ENCODE results near the gene KIF26B.
A peak's percentile ranks its signal among the peaks of the same experiment; 100 is the strongest.

Gene KIF26B

GRCh38 chr1:245673881-245674414 lies 519.2 kb downstream of the KIF26B start:
- Histone ChIP-seq H3K27me3 (ENCODE audit: control insufficient read depth, insufficient read depth, low read length) (no peaks in the 10 kb centered on the region), H3K9me3 (ENCODE audit: control insufficient read depth, insufficient read depth, low read depth, low read length) (no peaks in the 10 kb centered on the region), H3K27ac (ENCODE audit: low read depth, low read length) (peak overlapping the region; percentile 24; the same call in 1 of the 2 replicates), H3K4me1 (ENCODE audit: control insufficient read depth, insufficient read depth, low read length) (no peaks in the 10 kb centered on the region; the same call in 1 of the 2 replicates), H3K36me3 (ENCODE audit: control insufficient read depth, insufficient read depth, low read length) (no peaks in the 10 kb centered on the region), H3K4me3 (ENCODE audit: low read depth, low read length) (no peak overlapping the region), H3K9ac (ENCODE audit: low read length) (no peak overlapping the region)

GRCh38 chr1:245677461-245678240 lies 522.9 kb downstream of the KIF26B start:
- no peaks in the 10 kb centered on the region for H3K9me3 ChIP-seq (ENCODE audit: control insufficient read depth, insufficient read depth, low read depth, low read length)
- peaks cover 1% of the 10 kb centered on the region; the same call in 1 of the 2 replicates for H3K4me1 ChIP-seq (ENCODE audit: control insufficient read depth, insufficient read depth, low read length)
- no peak overlapping the region for H3K27ac ChIP-seq (ENCODE audit: low read depth, low read length)
- H3K27me3 ChIP-seq (ENCODE audit: control insufficient read depth, insufficient read depth, low read length), result no peaks in the 10 kb centered on the region
- H3K36me3 ChIP-seq (ENCODE audit: control insufficient read depth, insufficient read depth, low read length), result no peaks in the 10 kb centered on the region
- H3K9ac ChIP-seq (ENCODE audit: low read length), result no peak overlapping the region
- H3K4me3 ChIP-seq (ENCODE audit: low read depth, low read length), result no peak overlapping the region

DNA sequence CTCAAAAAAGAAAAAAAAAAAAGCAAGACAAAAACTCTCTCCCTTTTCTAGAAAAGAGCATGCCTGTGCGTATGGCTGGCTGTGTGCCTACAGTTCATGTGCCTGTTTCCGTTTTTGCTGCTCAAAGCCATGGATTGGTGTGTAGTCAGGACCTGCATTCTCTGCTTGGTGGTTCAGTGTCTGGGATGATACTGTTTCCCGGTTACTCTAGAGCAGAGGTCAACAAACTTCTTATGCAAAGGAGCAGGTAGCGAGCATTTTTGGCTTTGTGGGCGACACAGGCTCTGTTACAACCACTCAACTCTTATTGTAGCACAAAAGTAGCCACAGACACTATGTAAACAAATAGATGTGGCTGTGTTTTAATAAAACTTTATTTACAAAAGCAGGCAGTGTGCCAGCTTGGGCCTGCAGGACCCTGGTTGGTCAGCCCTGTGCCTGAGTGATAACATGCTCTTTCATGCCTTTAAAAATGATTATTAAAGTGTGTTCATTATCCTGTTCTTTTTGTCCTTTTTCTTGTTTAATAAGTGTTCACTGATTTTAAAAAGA lies 524.2 kb downstream of the KIF26B start:
- H3K27ac ChIP-seq (ENCODE audit: low read depth, low read length), result no peak overlapping the region
- peaks cover 8% of the 10 kb centered on the region; the same call in 1 of the 2 replicates for H3K4me1 ChIP-seq (ENCODE audit: control insufficient read depth, insufficient read depth, low read length)
- H3K4me3 ChIP-seq (ENCODE audit: low read depth, low read length), result no peak overlapping the region
- H3K27me3 ChIP-seq (ENCODE audit: control insufficient read depth, insufficient read depth, low read length), result no peaks in the 10 kb centered on the region
- H3K9ac ChIP-seq (ENCODE audit: low read length), result no peak overlapping the region
- no peaks in the 10 kb centered on the region for H3K9me3 ChIP-seq (ENCODE audit: control insufficient read depth, insufficient read depth, low read depth, low read length)
- H3K36me3 ChIP-seq (ENCODE audit: control insufficient read depth, insufficient read depth, low read length), result no peaks in the 10 kb centered on the region

DNA sequence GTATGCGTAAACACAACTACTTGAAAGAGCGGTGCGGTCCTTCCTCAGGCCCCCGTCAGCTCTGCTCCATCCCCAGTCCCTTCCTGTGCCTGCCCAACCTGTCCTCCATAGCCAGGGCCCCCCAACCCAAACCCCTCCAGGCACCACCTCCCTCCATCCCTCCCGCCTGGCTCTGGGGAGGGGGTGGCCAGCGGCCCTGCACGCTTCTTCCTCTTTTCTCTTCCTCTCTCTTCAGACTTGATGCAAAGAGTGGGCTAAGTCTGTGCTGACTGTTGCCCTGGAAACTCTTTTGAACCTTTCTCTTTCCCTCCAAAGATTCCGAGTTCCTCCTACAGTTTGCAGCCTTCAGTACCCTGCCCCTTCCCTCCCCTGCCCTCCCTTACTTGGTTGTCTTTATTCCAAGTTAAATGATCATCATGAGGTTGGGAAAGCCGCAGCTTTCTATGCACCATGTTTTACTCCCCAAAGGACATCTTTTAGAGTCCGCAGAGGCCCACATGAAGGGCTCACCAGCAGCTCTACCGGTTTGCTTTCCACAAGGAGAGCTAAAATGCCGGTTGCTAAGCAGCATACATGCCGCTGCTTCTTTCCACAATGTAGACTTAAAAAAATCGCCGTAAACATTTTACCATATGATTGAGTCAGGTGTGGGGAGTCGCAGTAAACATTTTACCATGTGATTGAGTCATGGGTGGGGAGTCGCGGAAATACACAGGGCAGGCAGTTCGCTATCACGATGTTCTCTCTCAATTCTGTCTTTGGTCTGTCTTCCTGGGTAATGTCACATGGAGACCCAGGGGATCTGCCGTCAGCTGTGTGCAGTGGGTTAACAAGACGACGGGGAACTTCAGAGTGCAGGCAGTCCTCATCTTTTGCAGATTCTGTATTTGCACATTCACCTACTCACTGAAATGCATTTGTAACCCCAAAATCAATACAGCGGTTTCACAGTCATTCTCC lies 525.3 kb downstream of the KIF26B start:
- Histone ChIP-seq H3K36me3 (ENCODE audit: control insufficient read depth, insufficient read depth, low read length) (no peaks in the 10 kb centered on the region), H3K4me1 (ENCODE audit: control insufficient read depth, insufficient read depth, low read length) (peaks cover 8% of the 10 kb centered on the region; the same call in 1 of the 2 replicates), H3K27ac (ENCODE audit: low read depth, low read length) (no peak overlapping the region), H3K9ac (ENCODE audit: low read length) (no peak overlapping the region), H3K9me3 (ENCODE audit: control insufficient read depth, insufficient read depth, low read depth, low read length) (no peaks in the 10 kb centered on the region), H3K4me3 (ENCODE audit: low read depth, low read length) (no peak overlapping the region), H3K27me3 (ENCODE audit: control insufficient read depth, insufficient read depth, low read length) (no peaks in the 10 kb centered on the region)

DNA sequence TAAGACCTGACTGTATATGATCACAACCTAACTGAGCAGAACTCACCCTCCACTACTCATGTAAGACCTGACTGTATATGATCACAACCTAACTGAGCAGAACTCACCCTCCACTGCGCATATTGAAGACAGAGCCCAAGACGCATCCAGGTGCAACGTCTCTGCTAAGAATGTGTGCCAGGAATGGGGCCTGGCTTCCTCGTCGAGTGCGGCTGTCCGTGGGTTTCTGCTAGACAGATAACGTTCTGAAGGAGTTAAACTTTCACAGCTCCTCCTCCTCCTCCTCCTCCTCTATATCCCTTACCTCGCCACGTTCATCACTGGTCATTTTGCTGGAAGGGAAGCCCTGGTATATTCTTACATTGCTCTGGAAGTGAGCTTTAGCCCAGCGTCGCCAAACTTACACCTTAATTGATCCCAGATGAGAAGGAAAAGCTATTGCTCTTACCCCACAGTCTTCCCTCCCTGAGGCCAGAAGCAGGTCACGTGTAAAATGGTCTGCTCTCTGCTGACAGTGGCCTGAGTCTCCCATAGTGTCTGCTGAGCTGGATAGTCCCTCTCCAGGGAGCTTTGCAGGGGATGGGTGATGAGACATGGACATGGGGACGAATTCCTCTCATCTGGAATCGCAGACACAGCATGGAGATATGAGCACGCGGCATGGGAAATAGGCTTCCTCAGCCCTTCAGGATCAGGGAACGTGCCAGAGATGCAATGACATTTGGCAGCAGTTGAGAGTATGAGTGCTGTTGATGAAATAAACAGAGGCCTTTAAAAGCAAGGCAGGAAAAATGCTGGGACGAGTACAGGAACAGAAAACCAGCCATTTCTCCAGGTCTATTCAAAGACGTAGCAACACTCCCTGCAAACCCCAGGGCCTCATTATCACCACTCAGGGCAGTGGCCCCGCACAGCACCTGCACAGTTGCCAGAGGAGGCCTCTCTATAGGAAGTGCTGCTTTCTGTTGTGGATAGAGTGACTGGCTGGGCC lies 528.1 kb downstream of the KIF26B start:
- H3K9ac ChIP-seq (ENCODE audit: low read length), result no peak overlapping the region
- H3K4me1 ChIP-seq (ENCODE audit: control insufficient read depth, insufficient read depth, low read length), result peaks cover 8% of the 10 kb centered on the region; the same call in 1 of the 2 replicates
- H3K27ac ChIP-seq (ENCODE audit: low read depth, low read length), result no peak overlapping the region
- H3K9me3 ChIP-seq (ENCODE audit: control insufficient read depth, insufficient read depth, low read depth, low read length), result no peaks in the 10 kb centered on the region
- no peaks in the 10 kb centered on the region for H3K27me3 ChIP-seq (ENCODE audit: control insufficient read depth, insufficient read depth, low read length)
- H3K36me3 ChIP-seq (ENCODE audit: control insufficient read depth, insufficient read depth, low read length), result no peaks in the 10 kb centered on the region
- no peak overlapping the region for H3K4me3 ChIP-seq (ENCODE audit: low read depth, low read length)

GRCh38 chr1:245683676-245684075 lies 528.9 kb downstream of the KIF26B start:
- Histone ChIP-seq H3K27me3 (ENCODE audit: control insufficient read depth, insufficient read depth, low read length) (no peaks in the 10 kb centered on the region), H3K9me3 (ENCODE audit: control insufficient read depth, insufficient read depth, low read depth, low read length) (no peaks in the 10 kb centered on the region), H3K36me3 (ENCODE audit: control insufficient read depth, insufficient read depth, low read length) (no peaks in the 10 kb centered on the region), H3K27ac (ENCODE audit: low read depth, low read length) (no peak overlapping the region), H3K9ac (ENCODE audit: low read length) (no peak overlapping the region), H3K4me1 (ENCODE audit: control insufficient read depth, insufficient read depth, low read length) (peaks cover 8% of the 10 kb centered on the region; the same call in 1 of the 2 replicates), H3K4me3 (ENCODE audit: low read depth, low read length) (no peak overlapping the region)

- Histone ChIP-seq H3K27ac (ENCODE audit: low read depth, low read length) (no peak overlapping the region), H3K27me3 (ENCODE audit: control insufficient read depth, insufficient read depth, low read length) (no peaks in the 10 kb centered on the region), H3K4me1 (ENCODE audit: control insufficient read depth, insufficient read depth, low read length) (peaks cover 8% of the 10 kb centered on the region; the same call in 1 of the 2 replicates), H3K36me3 (ENCODE audit: control insufficient read depth, insufficient read depth, low read length) (no peaks in the 10 kb centered on the region), H3K4me3 (ENCODE audit: low read depth, low read length) (no peak overlapping the region), H3K9ac (ENCODE audit: low read length) (no peak overlapping the region), H3K9me3 (ENCODE audit: control insufficient read depth, insufficient read depth, low read depth, low read length) (no peaks in the 10 kb centered on the region)
Observed at GRCh38 chr1:245684166-245684565, 529.4 kb downstream of the KIF26B start.

DNA sequence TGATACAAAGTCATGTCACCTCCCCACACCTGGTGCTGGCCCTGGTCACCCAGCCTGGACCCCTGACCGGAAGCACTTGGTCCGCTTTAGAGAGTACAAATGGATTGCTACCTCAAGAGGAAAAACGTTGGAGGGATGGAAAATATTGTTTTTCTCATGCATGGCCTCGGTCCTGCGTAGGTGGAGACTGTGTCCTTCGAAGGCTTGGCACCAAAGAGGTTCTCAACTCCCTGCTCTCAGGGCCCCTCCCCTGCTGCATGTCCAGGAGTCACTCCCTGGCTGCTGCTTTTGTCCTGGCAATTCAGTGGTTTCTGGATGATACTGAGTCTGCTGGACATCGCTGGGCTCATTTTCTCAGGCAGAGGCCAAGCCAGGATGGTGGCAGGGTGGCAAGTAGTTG lies 529.8 kb downstream of the KIF26B start:
- H3K4me1 ChIP-seq (ENCODE audit: control insufficient read depth, insufficient read depth, low read length), result peaks cover 8% of the 10 kb centered on the region; the same call in 1 of the 2 replicates
- no peak overlapping the region for H3K9ac ChIP-seq (ENCODE audit: low read length)
- no peak overlapping the region for H3K4me3 ChIP-seq (ENCODE audit: low read depth, low read length)
- H3K36me3 ChIP-seq (ENCODE audit: control insufficient read depth, insufficient read depth, low read length), result no peaks in the 10 kb centered on the region
- no peaks in the 10 kb centered on the region for H3K27me3 ChIP-seq (ENCODE audit: control insufficient read depth, insufficient read depth, low read length)
- H3K27ac ChIP-seq (ENCODE audit: low read depth, low read length), result no peak overlapping the region
- no peaks in the 10 kb centered on the region for H3K9me3 ChIP-seq (ENCODE audit: control insufficient read depth, insufficient read depth, low read depth, low read length)

DNA sequence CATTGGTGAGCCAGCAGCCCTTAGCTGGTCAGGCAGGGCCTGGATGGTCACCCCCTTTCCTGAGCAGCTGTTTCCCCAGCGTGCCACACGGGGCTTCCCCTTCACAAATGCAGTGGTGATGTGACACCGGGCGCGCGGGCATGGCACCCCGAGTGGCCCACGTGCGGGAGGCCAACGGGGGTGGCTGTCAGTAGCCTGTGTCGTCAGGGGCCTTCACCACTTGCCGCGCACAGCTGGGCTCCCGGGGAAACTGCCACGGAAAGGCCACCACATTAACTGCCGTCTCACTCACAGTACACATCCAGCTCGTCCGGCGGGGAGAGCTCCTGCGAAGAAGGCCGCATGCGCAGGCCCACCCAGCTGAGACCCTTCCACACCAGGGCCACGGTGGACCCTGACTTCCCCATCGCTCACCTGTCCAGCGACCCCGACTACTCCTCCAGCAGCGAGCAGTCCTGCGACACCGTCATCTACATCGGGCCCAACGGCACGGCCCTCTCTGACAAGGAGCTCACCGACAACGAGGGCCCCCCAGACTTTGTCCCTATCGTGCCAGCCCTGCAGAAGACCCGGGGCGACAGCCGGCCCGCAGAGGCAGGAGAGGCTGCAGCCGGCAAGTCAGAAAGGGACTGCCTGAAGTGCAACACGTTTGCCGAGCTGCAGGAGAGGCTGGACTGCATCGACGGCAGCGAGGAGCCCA lies 530.5 kb downstream of the KIF26B start:
- no peaks in the 10 kb centered on the region for H3K27me3 ChIP-seq (ENCODE audit: control insufficient read depth, insufficient read depth, low read length)
- no peak overlapping the region for H3K4me3 ChIP-seq (ENCODE audit: low read depth, low read length)
- H3K9ac ChIP-seq (ENCODE audit: low read length), result no peak overlapping the region
- H3K4me1 ChIP-seq (ENCODE audit: control insufficient read depth, insufficient read depth, low read length), result peaks cover 8% of the 10 kb centered on the region; the same call in 1 of the 2 replicates
- no peaks in the 10 kb centered on the region for H3K9me3 ChIP-seq (ENCODE audit: control insufficient read depth, insufficient read depth, low read depth, low read length)
- H3K27ac ChIP-seq (ENCODE audit: low read depth, low read length), result no peak overlapping the region
- H3K36me3 ChIP-seq (ENCODE audit: control insufficient read depth, insufficient read depth, low read length), result no peaks in the 10 kb centered on the region

Data from HUES6 (cell line).